Lung (tissue), 13 donors: ENCODE measurements around the gene DNAJA4. TPM values are rescaled to one million over a fixed set of nuclear protein-coding genes. Genes with fewer than 3 reads are reported as not detected.

Source experiments
- ATAC-seq: fragments of 200-7000 bp; cut with Tn5 transposase; one replicate; pipeline ENCODE4 v1.9.1; 2020; ENCODE audit warnings: moderate number of reproducible peaks; ENCODE audit not compliant: insufficient read depth, low FRiP score
- DNase-seq, 3 donors: peaks; one replicate each; pipeline ENCODE4 v3.0.0-alpha.2; 2013 to 2017
- H3K27ac ChIP-seq, 2 donors: one replicate each; pipeline ENCODE4 v1.5.1; 2013; ENCODE audit warnings: mild to moderate bottlenecking in 2 of 2, moderate library complexity in 2 of 2, control low read depth in 1 of 2, inconsistent platforms in 1 of 2, low read depth in 1 of 2, low read length in 1 of 2
- H3K27me3 ChIP-seq, 3 donors: one replicate each; pipeline ENCODE4 v1.5.1; 2013; ENCODE audit warnings: low read length in 2 of 3; ENCODE audit not compliant: control insufficient read depth in 3 of 3, insufficient read depth in 3 of 3
- H3K36me3 ChIP-seq, 4 donors: one replicate each; pipeline ENCODE4 v1.5.1; 2013; ENCODE audit warnings: low read length in 4 of 4, mild to moderate bottlenecking in 1 of 4, moderate library complexity in 1 of 4; ENCODE audit not compliant: control insufficient read depth in 4 of 4, insufficient read depth in 4 of 4
- H3K4me1 ChIP-seq, 5 donors: one replicate each; pipeline ENCODE4 v1.5.1; 2013; ENCODE audit warnings: low read length in 5 of 5, mild to moderate bottlenecking in 2 of 5, moderate library complexity in 1 of 5; ENCODE audit not compliant: control insufficient read depth in 5 of 5, insufficient read depth in 5 of 5
- H3K4me3 ChIP-seq: one replicate; pipeline ENCODE4 v1.5.1; 2013; ENCODE audit warnings: mild to moderate bottlenecking, control low read depth, moderate library complexity
- H3K9ac ChIP-seq, 2 donors: one replicate each; pipeline ENCODE4 v1.5.1; 2013; ENCODE audit warnings: low read length in 2 of 2, control low read depth in 1 of 2; ENCODE audit not compliant: insufficient read depth in 1 of 2
- H3K9me3 ChIP-seq, 4 donors: one replicate each; pipeline ENCODE4 v1.5.1; 2013; ENCODE audit warnings: low read length in 3 of 4, mild to moderate bottlenecking in 1 of 4, moderate library complexity in 1 of 4; ENCODE audit not compliant: control insufficient read depth in 4 of 4, insufficient read depth in 3 of 4
- CTCF ChIP-seq: IDR thresholded peaks from 2 replicates; pipeline ENCODE4 v1.5.1; 2012; ENCODE audit warnings: mild to moderate bottlenecking; ENCODE audit errors: control extremely low read depth, extremely low read depth
- WGBS, 2 donors: extraction: QIAGEN DNeasy Blood & Tissue Kit; methylation state at CpG; one replicate each; pipeline ENCODE4 v1.1.7; 2013; 5-methylcytosine and 5-hydroxymethylcytosine counted together
- polyA plus RNA-seq, 2 donors: library from polyadenylated mRNA; stranded (reverse); fragments of 200-250 nt; gene quantifications; one replicate each; pipeline ENCODE4 v1.2.1, GENCODE V29; 2013
- small RNA-seq: library from RNA; depleted of rRNA; stranded (forward); fragments of <200 nt; gene quantifications from one replicate; pipeline ENCODE3, GENCODE V24; 2014; ENCODE audit warnings: low replicate concordance
- total RNA-seq, 2 donors: library from RNA; depleted of rRNA in 1 of 2; stranded (reverse); fragments of >200 nt in 1 of 2; gene quantifications; one replicate each; pipeline ENCODE4 v1.2.1, GENCODE V29; 2014 to 2021
- donor health status: control.
- donor health status: control.
- donor health status: Bipolar disorder and iron deficiency.
- donor health status: healthy.
- donor health status: DM: yes; HTN: yes; CAD: no.

The DNAJA4 gene
- total and polyA plus RNA-seq, 4 donors = 19.3 to 74.6 (median 33.9) TPM

- TF ChIP-seq CTCF = no peak
- H3K36me3 ChIP-seq = no peaks in the 10 kb centered on the region
- DNase-seq (peak in 2 of 3 donors; percentile 39 to 42), ATAC-seq (no peak)
- no peak overlapping the region for H3K9ac ChIP-seq
- 72 to 77% methylated on average over 7 of the region's 7 CpGs for WGBS, 2 donors
- no peak overlapping the region for H3K4me3 ChIP-seq
- H3K27me3 ChIP-seq = no peaks in the 10 kb centered on the region
- H3K27ac ChIP-seq = no peak overlapping the region
- H3K9me3 ChIP-seq = no peaks in the 10 kb centered on the region
- H3K4me1 ChIP-seq = peaks cover 0 to 9% (median 0%) of the 10 kb centered on the region in 5 donors
Observed at GRCh38 chr15:78325092-78325843, 60.9 kb downstream of the DNAJA4 start.

DNA sequence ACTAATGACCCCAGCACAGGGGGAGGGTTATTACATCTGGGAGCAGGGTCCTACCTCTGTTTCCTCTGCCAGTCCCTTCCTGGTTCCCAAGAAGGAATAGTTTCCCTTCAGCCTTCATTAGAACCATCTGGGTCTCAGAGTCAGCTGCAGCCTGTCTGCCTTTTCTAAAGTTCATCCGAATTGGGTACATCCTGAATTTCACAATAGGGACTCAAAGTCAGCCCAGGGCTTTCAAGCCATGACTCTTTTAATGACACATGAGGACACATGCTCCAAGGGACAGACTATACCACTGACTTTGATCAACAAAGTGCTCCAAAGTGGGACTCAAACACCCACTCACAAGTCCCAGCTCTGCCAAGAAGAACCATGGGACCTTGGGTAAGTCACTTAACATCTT is 63.1 kb downstream of the DNAJA4 start:
- no peak for TF ChIP-seq CTCF
- Histone ChIP-seq H3K27ac (no peak overlapping the region), H3K36me3 (no peaks in the 10 kb centered on the region), H3K9me3 (no peaks in the 10 kb centered on the region), H3K4me1 (peaks cover 0 to 11% (median 0%) of the 10 kb centered on the region in 5 donors), H3K27me3 (no peaks in the 10 kb centered on the region), H3K9ac (no peak overlapping the region), H3K4me3 (no peak overlapping the region)
- 15 to 39% methylated on average over 1 of the region's 1 CpG for WGBS, 2 donors
- ATAC-seq (no peak), DNase-seq (no peak)

DNA sequence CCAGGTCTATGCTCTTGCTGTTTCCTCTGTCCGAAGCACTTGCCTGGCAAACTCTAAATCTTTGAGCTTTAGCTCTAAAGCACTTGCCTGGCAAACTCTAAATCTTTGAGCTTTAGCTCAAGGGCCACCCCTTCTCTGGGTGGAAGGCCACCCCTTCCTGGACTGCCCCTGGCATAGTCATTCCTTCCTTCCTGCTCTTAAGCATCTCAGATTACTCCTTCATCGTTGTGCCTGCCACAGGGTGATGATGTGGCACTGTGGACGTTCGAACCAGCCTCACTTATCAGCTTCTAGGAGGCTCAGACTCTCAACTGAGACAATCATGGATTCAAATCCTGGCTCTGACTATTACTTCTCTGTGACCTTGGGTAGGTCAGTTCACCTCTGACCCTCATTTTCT is 65.3 kb downstream of the DNAJA4 start:
- no peak for DNase-seq
- Histone ChIP-seq H3K4me1 (peaks cover 0 to 6% (median 0%) of the 10 kb centered on the region in 5 donors), H3K27me3 (peaks cover 0 to 4% (median 0%) of the 10 kb centered on the region in 3 donors), H3K27ac (no peak overlapping the region), H3K9ac (no peak overlapping the region), H3K36me3 (no peaks in the 10 kb centered on the region), H3K4me3 (no peak overlapping the region), H3K9me3 (no peaks in the 10 kb centered on the region)
- WGBS, 2 donors = 26 to 46% methylated on average over 4 of the region's 4 CpGs
- ATAC-seq = no peak
- TF ChIP-seq CTCF = no peak

Small RNA genes lying within 50 kb of the gene (small RNA-seq; reads per million reads assigned to genes)
- gene AC090607.5 = 0.12 reads per million

Other genes with a start within 250 kb of the DNAJA4 start
- gene TBC1D2B, start 186.9 kb upstream of the DNAJA4 start, total RNA-seq = 10 to 100 TPM; 54.5 to 62.9 TPM
- gene TBC1D2B, start 186.9 kb upstream of the DNAJA4 start, polyA plus RNA-seq = 10 to 100 TPM; 21.8 to 23.3 TPM
- under 1 TPM in 1 of 2 donors, not detected in 1; 0.25 TPM for gene SH2D7, start 172.0 kb upstream of the DNAJA4 start, total RNA-seq
- gene SH2D7, start 172.0 kb upstream of the DNAJA4 start, polyA plus RNA-seq = under 1 TPM in 1 of 2 donors, not detected in 1; 0.04 TPM
- gene CIB2, start 133.1 kb upstream of the DNAJA4 start, total RNA-seq = 1 to 10 TPM; 2.8 to 9.8 TPM
- 1 to 10 TPM in 1 of 2 donors, under 1 TPM in 1; 0.95 to 1.5 TPM for gene CIB2, start 133.1 kb upstream of the DNAJA4 start, polyA plus RNA-seq
- gene IDH3A, start 115.2 kb upstream of the DNAJA4 start, total RNA-seq = 10 to 100 TPM; 55.0 to 83.2 TPM
- gene IDH3A, start 115.2 kb upstream of the DNAJA4 start, polyA plus RNA-seq = 10 to 100 TPM; 28.6 to 36.0 TPM
- 1 to 10 TPM; 3.5 to 7.9 TPM for gene ACSBG1, start 30.0 kb upstream of the DNAJA4 start, total RNA-seq
- gene ACSBG1, start 30.0 kb upstream of the DNAJA4 start, polyA plus RNA-seq = 1 to 10 TPM in 1 of 2 donors, under 1 TPM in 1; 0.47 to 1.5 TPM
- gene SKIC8, start 35.0 kb downstream of the DNAJA4 start, total RNA-seq = 10 to 100 TPM; 45.1 to 64.9 TPM
- 10 to 100 TPM; 51.0 to 57.2 TPM for gene SKIC8, start 35.0 kb downstream of the DNAJA4 start, polyA plus RNA-seq
- gene CRABP1, start 75.8 kb downstream of the DNAJA4 start, total RNA-seq = 1 to 10 TPM in 1 of 2 donors, not detected in 1; 1.1 TPM
- gene CRABP1, start 75.8 kb downstream of the DNAJA4 start, polyA plus RNA-seq = not detected
- 10 to 100 TPM; 56.9 to 71.5 TPM for gene IREB2, start 173.7 kb downstream of the DNAJA4 start, total RNA-seq
- 10 to 100 TPM in 1 of 2 donors, 1 to 10 TPM in 1; 9.8 to 19.9 TPM for gene IREB2, start 173.7 kb downstream of the DNAJA4 start, polyA plus RNA-seq
- 1 to 10 TPM; 4.5 to 5.3 TPM for gene HYKK, start 243.0 kb downstream of the DNAJA4 start, total RNA-seq
- 1 to 10 TPM; 1.6 to 5.7 TPM for gene HYKK, start 243.0 kb downstream of the DNAJA4 start, polyA plus RNA-seq